ENCODE results near the gene SEC22B.
"Not testable (repeated sequence)": the region's sequence is repeated elsewhere in the genome, so short reads cannot be mapped to it uniquely, and the experiment has no call there.

GRCh38 chr1:120210754-120211153 is 34.4 kb upstream of the SEC22B start:
- TF ChIP-seq EZH2, CTCF, EZH2phosphoT487 (IDR thresholded peaks at IDR 0.05): not testable (repeated sequence)
